GM13976 (cell line): ENCODE data around the gene ZNF581.

ENCODE experiments used
- DNase-seq: peaks from one replicate; pipeline ENCODE4 v3.0.0; 2012; ENCODE audit warnings: low spot score
- CTCF ChIP-seq: IDR thresholded peaks from 2 replicates; pipeline ENCODE4 v1.5.1; 2012; ENCODE audit warnings: borderline replicate concordance, mild to moderate bottlenecking; ENCODE audit not compliant: insufficient read depth; ENCODE audit errors: extremely low read depth, missing control alignments, control extremely low read depth
- in situ Hi-C: fragments of 300-500 bp; cut with MboI; formaldehyde crosslinking; loops from one replicate; pipeline ENCODE4 v1.12.0; 2022; ENCODE audit warnings: low sequenced_read_pairs, mixed read lengths, inconsistent platforms; ENCODE audit not compliant: unreplicated experiment

Gene ZNF581

GRCh38 chr19:55622242-55622969, 21.0 kb upstream of the ZNF581 start:
- TF ChIP-seq CTCF: no peak
- in situ Hi-C loops: no loop called here
- DNase-seq: no peak

GRCh38 chr19:55623130-55623529, 20.3 kb upstream of the ZNF581 start:
- no peak for DNase-seq
- in situ Hi-C loops: no loop called here
- TF ChIP-seq CTCF: no peak

- in situ Hi-C loops: no loop called here
- no peak for TF ChIP-seq CTCF
- no peak for DNase-seq
Measured at GRCh38 chr19:55623561-55623960, 19.9 kb upstream of the ZNF581 start.

GRCh38 chr19:55624109-55625003, 19.1 kb upstream of the ZNF581 start, which contains the start of gene ZNF784:
Gene ZNF784, minus strand, starts transcription at chr19:55624566. Its CDS starts 5 bp downstream, at chr19:55624561.
- DNase-seq: peak; percentile 95
- TF ChIP-seq CTCF: no peak
- in situ Hi-C loops: loop anchor here (5.0 kb wide), 1 partner anchor 107 kb away; no protein-coding TSS in a partner anchor

- no peak for DNase-seq
- TF ChIP-seq CTCF: no peak
- in situ Hi-C loops: loop anchor here (5.0 kb wide), 1 partner anchor 108 kb away; no protein-coding TSS in a partner anchor
Measured at GRCh38 chr19:55625004-55625326, 18.5 kb upstream of the ZNF581 start.

GRCh38 chr19:55626350-55626749, 17.1 kb upstream of the ZNF581 start:
- in situ Hi-C loops: loop anchor here (5.0 kb wide), 1 partner anchor 109 kb away; no protein-coding TSS in a partner anchor
- no peak for DNase-seq
- TF ChIP-seq CTCF: no peak
